ENCODE results near the gene GABRR1.

DNA sequence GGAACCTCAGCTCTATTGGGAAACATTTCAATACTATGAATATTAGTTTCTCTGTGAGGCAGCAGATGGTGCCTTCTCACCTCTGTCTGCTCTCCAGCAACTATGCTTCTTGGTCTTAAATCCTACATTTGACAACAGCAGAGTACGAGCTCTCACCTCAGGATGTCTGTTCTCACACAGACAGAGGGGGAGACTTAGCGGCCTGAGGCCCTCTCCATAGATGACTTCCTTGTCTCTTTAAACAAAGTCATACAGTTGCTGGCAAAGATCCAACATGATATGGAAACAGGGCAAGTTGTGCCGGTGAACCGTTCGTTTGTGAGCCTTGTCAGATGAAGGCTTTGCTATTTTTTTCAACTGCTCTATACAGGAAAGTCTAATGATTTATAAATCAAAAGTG, 43.7 kb upstream of the GABRR1 start:
- TF ChIP-seq, protein P1, sequence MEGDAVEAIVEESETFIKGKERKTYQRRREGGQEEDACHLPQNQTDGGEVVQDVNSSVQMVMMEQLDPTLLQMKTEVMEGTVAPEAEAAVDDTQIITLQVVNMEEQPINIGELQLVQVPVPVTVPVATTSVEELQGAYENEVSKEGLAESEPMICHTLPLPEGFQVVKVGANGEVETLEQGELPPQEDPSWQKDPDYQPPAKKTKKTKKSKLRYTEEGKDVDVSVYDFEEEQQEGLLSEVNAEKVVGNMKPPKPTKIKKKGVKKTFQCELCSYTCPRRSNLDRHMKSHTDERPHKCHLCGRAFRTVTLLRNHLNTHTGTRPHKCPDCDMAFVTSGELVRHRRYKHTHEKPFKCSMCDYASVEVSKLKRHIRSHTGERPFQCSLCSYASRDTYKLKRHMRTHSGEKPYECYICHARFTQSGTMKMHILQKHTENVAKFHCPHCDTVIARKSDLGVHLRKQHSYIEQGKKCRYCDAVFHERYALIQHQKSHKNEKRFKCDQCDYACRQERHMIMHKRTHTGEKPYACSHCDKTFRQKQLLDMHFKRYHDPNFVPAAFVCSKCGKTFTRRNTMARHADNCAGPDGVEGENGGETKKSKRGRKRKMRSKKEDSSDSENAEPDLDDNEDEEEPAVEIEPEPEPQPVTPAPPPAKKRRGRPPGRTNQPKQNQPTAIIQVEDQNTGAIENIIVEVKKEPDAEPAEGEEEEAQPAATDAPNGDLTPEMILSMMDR (IDR thresholded peaks at IDR 0.05), result no peak
- TF ChIP-seq POLR2AphosphoS5 (IDR thresholded peaks at IDR 0.05), result no peak

Measured in stomach (tissue), 4 donors.